HepG2 (cell line): ENCODE data around the gene RBM12. TPM values are rescaled to one million over a fixed set of nuclear protein-coding genes. Genes with fewer than 3 reads are reported as not detected.

Source experiments
- CBX2 ChIP-seq, 2 experiments: fragments of 200-600 bp in 1 of 2; sonication (generic); formaldehyde crosslinking in 1 of 2; IDR thresholded peaks; 2 replicates each; pipeline versions ENCODE4 v1.7.0 to v1.8.1; 2018 to 2022; ENCODE audit warnings: low read depth in 2 of 2, low read length in 1 of 2, mild to moderate bottlenecking in 1 of 2, missing genetic modification reagents in 1 of 2
- DDIT3 ChIP-seq: sonication (generic); formaldehyde crosslinking; IDR thresholded peaks from 2 replicates; pipeline ENCODE4 v1.4.0; 2020; ENCODE audit warnings: mild to moderate bottlenecking, missing genetic modification reagents
- DNMT3B ChIP-seq: conservative IDR thresholded peaks from 2 replicates; pipeline ENCODE4 v1.6.1; 2016; ENCODE audit warnings: missing biosample characterization, control low read depth
- EHMT2 ChIP-seq: fragments of 200-600 bp; sonication (generic); IDR thresholded peaks from 2 replicates; pipeline ENCODE4 v1.7.0; 2017; ENCODE audit warnings: antibody characterized with exemption, low read depth, low read length, borderline replicate concordance
- ESRRA ChIP-seq: sonication (generic); formaldehyde crosslinking; IDR thresholded peaks from 2 replicates; pipeline ENCODE4 v1.5.1; 2020; ENCODE audit warnings: mild to moderate bottlenecking, low read depth, missing genetic modification reagents
- FOXP1 ChIP-seq, 2 experiments: fragments of 450-650 bp in 1 of 2; IDR thresholded peaks; 2 replicates each; pipeline ENCODE4 v1.6.1; 2017 to 2018; ENCODE audit warnings: antibody characterized with exemption in 1 of 2
- HNRNPLL ChIP-seq: fragments of 200-400 bp; formaldehyde crosslinking; IDR thresholded peaks from 2 replicates; pipeline ENCODE4 v1.6.1; 2017; ENCODE audit warnings: mild to moderate bottlenecking, low read depth, low read length; ENCODE audit not compliant: poor library complexity, severe bottlenecking
- MED13 ChIP-seq: sonication (generic); formaldehyde crosslinking; IDR thresholded peaks from 2 replicates; pipeline ENCODE4 v1.5.0; 2020; ENCODE audit warnings: missing genetic modification reagents
- NFE2L1 ChIP-seq: sonication (generic); formaldehyde crosslinking; IDR thresholded peaks from 2 replicates; pipeline ENCODE4 v1.4.0; 2020; ENCODE audit warnings: missing genetic modification reagents, mild to moderate bottlenecking, borderline replicate concordance
- NPAS2 ChIP-seq: sonication (generic); formaldehyde crosslinking; IDR thresholded peaks from 2 replicates; pipeline ENCODE4 v1.8.0; 2022; ENCODE audit warnings: mild to moderate bottlenecking, missing genetic modification reagents, borderline replicate concordance
- RFX1 ChIP-seq: fragments of 450-650 bp; IDR thresholded peaks from 2 replicates; pipeline ENCODE4 v1.6.1; 2017
- SMC3 ChIP-seq: IDR thresholded peaks from 2 replicates; pipeline ENCODE4 v1.6.1; 2011; ENCODE audit warnings: low read length, improper control_type of control experiment
- TOE1 ChIP-seq: sonication (generic); formaldehyde crosslinking; IDR thresholded peaks from 2 replicates; pipeline ENCODE4 v1.4.0; 2020; ENCODE audit warnings: mild to moderate bottlenecking, missing genetic modification reagents
- ZNF180 ChIP-seq: sonication (generic); formaldehyde crosslinking; IDR thresholded peaks from 2 replicates; pipeline ENCODE4 v1.4.0; 2020; ENCODE audit warnings: low read depth, missing genetic modification reagents, borderline replicate concordance
- ZSCAN21 ChIP-seq: sonication (generic); formaldehyde crosslinking; IDR thresholded peaks from 2 replicates; pipeline ENCODE4 v1.8.0; 2022; ENCODE audit warnings: mild to moderate bottlenecking, missing genetic modification reagents, moderate library complexity, borderline replicate concordance
- polyA plus RNA-seq, 8 experiments: library from polyadenylated mRNA; depleted of rRNA in 3 of 8; stranded (reverse) in 7 of 8; unstranded in 1 of 8; fragments of >200 nt; fragmentation: Illumina TruSeq in 4 of 8; extraction: Trizol in 4 of 8; gene quantifications; 2 replicates each; pipeline versions ENCODE4 v1.2.1 to v1.2.3, GENCODE V29; 2011 to 2016; ENCODE audit warnings: low read depth in 4 of 8, missing spikeins in 1 of 8, mixed read lengths in 1 of 8; ENCODE audit not compliant: insufficient read depth in 1 of 8
- total RNA-seq, 5 experiments: library from RNA; depleted of rRNA; stranded (reverse); fragments of >200 nt; fragmentation: Illumina TruSeq; extraction: Trizol; gene quantifications; 2 replicates each; pipeline ENCODE4 v1.2.3, GENCODE V29; 2016; ENCODE audit warnings: low read depth in 1 of 5
- TF ChIP-seq, protein P1 (sequence below): sonication (generic); formaldehyde crosslinking; IDR thresholded peaks from 2 replicates; pipeline ENCODE4 v1.4.0; 2020; ENCODE audit warnings: mild to moderate bottlenecking, missing genetic modification reagents
- TF ChIP-seq, protein P2 (sequence below): sonication (generic); formaldehyde crosslinking; IDR thresholded peaks from 2 replicates; pipeline ENCODE4 v1.5.0; 2020; ENCODE audit warnings: missing genetic modification reagents, mild to moderate bottlenecking, borderline replicate concordance
- TF ChIP-seq, protein P3 (sequence below): sonication (generic); formaldehyde crosslinking; IDR thresholded peaks from 2 replicates; pipeline ENCODE4 v1.8.0; 2022; ENCODE audit warnings: mild to moderate bottlenecking, missing genetic modification reagents

Gene RBM12
- total and polyA plus RNA-seq, 2 of the 13 experiments (the other 11 are each of a cell fraction or from before 2014, with no cell fraction given) = 97.9 to 104 TPM

DNA sequence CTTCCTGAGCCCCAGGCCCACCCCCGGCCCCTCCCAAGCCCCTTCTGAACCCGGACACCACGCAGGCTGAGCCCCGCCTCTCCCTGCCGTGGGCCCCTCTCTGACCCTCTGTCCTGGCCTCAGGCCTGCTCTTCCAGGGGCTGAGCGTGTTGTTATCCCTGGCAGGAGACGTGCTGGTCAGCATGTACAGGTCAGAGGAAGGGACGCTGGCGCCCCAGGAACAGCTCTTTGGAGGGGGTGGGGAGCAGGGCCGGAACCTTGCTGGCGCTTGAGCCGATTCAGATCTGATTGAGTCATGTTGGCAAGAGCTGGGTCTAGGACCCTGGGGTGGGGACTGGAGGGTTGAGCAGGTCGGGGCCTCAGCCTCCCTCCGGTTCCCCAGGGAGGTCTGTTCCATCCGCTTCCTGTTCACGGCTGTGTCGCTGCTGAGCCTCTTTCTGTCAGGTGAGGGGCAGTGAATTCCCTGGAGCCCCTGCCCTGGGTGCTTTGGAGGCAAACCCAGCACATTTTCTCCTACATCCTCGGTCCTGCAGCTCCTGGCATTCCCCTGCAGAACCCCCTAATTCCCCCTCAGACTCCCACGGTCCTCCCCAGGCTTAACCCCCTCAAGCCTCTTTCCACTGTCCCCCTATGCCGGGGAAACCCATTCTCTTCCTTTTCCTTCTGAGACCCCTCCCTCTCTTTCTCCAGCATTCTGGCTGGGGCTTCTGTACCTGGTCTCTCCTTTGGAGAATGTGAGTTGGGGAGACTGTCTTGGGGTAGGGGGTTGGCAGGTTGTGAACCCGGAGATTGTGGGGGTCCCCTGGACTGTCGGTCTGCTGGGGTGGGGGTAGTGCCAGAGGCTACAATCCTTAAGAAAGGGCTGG is 47.1 kb downstream of the RBM12 start (continued):
- TF ChIP-seq, protein P1, sequence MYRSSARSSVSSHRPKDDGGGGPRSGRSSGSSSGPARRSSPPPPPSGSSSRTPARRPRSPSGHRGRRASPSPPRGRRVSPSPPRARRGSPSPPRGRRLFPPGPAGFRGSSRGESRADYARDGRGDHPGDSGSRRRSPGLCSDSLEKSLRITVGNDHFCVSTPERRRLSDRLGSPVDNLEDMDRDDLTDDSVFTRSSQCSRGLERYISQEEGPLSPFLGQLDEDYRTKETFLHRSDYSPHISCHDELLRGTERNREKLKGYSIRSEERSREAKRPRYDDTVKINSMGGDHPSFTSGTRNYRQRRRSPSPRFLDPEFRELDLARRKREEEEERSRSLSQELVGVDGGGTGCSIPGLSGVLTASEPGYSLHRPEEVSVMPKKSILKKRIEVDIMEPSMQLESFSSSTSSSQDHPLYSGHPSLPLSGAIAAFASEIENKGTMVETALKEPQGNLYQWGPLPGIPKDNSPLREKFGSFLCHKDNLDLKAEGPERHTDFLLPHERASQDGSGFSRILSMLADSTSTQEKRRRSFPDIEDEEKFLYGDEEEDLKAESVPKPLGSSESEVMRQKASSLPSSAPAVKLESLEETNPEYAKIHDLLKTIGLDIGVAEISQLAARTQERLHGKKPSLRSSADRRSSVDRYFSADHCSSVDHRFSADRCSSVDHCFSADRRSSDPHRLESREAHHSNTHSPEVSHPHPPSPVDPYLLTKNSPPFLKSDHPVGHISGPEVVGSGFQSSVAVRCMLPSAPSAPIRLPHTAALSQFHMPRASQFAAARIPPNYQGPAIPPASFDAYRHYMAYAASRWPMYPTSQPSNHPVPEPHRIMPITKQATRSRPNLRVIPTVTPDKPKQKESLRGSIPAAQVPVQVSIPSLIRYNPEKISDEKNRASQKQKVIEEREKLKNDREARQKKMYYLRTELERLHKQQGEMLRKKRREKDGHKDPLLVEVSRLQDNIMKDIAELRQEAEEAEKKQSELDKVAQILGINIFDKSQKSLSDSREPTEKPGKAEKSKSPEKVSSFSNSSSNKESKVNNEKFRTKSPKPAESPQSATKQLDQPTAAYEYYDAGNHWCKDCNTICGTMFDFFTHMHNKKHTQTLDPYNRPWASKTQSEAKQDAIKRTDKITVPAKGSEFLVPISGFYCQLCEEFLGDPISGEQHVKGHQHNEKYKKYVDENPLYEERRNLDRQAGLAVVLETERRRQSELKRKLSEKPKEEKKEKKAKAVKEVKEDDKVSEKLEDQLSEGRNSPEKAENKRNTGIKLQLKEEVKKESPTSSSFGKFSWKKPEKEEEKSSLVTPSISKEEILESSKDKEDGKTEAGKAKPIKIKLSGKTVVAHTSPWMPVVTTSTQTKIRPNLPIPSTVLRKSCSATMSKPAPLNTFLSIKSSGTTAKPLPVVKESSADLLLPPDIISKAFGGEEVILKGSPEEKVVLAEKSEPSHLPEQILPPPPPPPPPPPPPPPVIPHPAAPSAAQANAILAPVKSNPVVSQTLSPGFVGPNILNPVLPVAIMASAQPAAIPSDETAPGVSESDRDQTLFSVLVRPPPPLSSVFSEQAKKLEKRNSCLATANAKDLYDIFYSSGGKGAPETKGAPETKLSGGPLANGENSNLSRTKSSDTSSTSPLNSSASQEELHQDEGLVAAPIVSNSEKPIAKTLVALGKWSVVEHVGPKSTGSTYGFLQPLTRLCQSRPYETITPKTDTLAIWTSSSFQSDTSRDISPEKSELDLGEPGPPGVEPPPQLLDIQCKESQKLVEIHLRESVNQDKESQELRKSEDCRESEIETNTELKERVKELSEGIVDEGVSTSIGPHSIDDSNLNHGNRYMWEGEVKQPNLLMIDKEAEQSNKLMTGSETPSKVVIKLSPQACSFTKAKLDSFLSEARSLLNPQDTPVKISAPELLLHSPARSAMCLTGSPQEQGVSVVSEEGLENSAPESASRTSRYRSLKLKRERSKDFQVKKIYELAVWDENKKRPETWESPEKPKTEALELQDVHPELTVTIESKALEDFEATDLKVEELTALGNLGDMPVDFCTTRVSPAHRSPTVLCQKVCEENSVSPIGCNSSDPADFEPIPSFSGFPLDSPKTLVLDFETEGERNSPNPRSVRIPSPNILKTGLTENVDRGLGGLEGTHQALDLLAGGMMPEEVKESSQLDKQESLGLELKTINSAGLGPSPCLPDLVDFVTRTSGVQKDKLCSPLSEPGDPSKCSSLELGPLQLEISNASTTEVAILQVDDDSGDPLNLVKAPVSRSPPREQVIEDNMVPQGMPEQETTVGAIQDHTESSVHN (CRISPR knock-in tag) = no peak
- TF ChIP-seq HNRNPLL = no peak
- TF ChIP-seq, protein P2, sequence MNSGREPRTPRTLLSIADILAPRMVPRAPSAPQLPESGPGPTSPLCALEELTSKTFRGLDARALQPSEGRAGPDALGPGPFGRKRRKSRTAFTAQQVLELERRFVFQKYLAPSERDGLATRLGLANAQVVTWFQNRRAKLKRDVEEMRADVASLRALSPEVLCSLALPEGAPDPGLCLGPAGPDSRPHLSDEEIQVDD (CRISPR knock-in tag) = no peak
- TF ChIP-seq ZNF180 (CRISPR knock-in tag) = no peak
- no peak for TF ChIP-seq MED13
- no peak; the same call in 1 of the 2 replicates for TF ChIP-seq TOE1 (CRISPR knock-in tag)
- TF ChIP-seq, protein P3, sequence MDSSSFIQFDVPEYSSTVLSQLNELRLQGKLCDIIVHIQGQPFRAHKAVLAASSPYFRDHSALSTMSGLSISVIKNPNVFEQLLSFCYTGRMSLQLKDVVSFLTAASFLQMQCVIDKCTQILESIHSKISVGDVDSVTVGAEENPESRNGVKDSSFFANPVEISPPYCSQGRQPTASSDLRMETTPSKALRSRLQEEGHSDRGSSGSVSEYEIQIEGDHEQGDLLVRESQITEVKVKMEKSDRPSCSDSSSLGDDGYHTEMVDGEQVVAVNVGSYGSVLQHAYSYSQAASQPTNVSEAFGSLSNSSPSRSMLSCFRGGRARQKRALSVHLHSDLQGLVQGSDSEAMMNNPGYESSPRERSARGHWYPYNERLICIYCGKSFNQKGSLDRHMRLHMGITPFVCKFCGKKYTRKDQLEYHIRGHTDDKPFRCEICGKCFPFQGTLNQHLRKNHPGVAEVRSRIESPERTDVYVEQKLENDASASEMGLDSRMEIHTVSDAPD (CRISPR knock-in tag) = no peak; the same call in 1 of the 2 replicates
- TF ChIP-seq DNMT3B (CRISPR knock-in tag) = no peak
- TF ChIP-seq EHMT2 = no peak
- peak; percentile 64; the same call in 1 of the 2 replicates for TF ChIP-seq ESRRA
- no peak for TF ChIP-seq FOXP1 (IDR thresholded peaks at IDR 0.05)
- TF ChIP-seq FOXP1 (CRISPR knock-in tag; IDR thresholded peaks at IDR 0.05) = peak; percentile 65
- no peak; the same call in 1 of the 2 replicates for TF ChIP-seq ZSCAN21 (CRISPR knock-in tag)
- TF ChIP-seq DDIT3 (CRISPR knock-in tag) = peak; percentile 68; the same call in 1 of the 2 replicates
- no peak for TF ChIP-seq RFX1
- TF ChIP-seq SMC3 = 0 out of 2 replicates have a peak, but pooled peaks have one; percentile 8
- TF ChIP-seq NPAS2 (CRISPR knock-in tag) = no peak
- TF ChIP-seq NFE2L1 (CRISPR knock-in tag) = peak; percentile 69; the same call in 1 of the 2 replicates
- TF ChIP-seq CBX2 (IDR thresholded peaks at IDR 0.05; ENCODE audit: low read depth, low read length) = no peak
- TF ChIP-seq CBX2 (CRISPR knock-in tag; IDR thresholded peaks at IDR 0.05; ENCODE audit: low read depth) = no peak
